Measurements from ENCODE around the gene CELSR1.

DNA sequence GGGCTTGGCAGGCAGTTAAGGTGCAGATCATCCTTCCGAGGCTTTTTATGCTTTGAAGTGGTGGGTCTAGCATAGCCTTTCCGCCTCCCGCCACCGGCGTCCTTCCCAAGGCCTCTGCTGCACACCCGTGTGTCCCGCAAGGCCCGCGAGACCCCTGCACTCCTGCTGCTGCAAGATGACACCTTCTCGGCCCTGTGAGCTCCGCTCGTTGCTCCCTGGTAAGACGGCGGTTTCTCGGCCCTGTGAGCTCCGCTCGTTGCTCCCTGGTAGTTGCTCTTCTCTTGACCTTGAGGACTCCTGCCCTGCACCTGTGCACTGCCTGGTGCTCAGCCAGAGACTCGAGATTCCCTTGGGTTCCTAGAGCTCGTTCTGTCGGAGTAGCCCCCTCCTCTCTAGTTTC, 219.8 kb downstream of the CELSR1 start:
- TF ChIP-seq, protein P1, sequence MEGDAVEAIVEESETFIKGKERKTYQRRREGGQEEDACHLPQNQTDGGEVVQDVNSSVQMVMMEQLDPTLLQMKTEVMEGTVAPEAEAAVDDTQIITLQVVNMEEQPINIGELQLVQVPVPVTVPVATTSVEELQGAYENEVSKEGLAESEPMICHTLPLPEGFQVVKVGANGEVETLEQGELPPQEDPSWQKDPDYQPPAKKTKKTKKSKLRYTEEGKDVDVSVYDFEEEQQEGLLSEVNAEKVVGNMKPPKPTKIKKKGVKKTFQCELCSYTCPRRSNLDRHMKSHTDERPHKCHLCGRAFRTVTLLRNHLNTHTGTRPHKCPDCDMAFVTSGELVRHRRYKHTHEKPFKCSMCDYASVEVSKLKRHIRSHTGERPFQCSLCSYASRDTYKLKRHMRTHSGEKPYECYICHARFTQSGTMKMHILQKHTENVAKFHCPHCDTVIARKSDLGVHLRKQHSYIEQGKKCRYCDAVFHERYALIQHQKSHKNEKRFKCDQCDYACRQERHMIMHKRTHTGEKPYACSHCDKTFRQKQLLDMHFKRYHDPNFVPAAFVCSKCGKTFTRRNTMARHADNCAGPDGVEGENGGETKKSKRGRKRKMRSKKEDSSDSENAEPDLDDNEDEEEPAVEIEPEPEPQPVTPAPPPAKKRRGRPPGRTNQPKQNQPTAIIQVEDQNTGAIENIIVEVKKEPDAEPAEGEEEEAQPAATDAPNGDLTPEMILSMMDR (IDR thresholded peaks at IDR 0.05; ENCODE audit: low read length), result no peak
- TF ChIP-seq EZH2 (optimal IDR thresholded peaks at IDR 0.05; ENCODE audit: low read depth, low read length) (no peak), EZH2phosphoT487 (IDR thresholded peaks at IDR 0.05; ENCODE audit: low read length) (no peak)
